GM19463 (cell line): ENCODE measurements around the gene TFEC.
"Not testable (repeated sequence)": the region's sequence is repeated elsewhere in the genome, so short reads cannot be mapped to it uniquely, and the experiment has no call there.

ENCODE experiments used
- ATAC-seq: cut with Tn5 transposase; IDR thresholded peaks from one replicate; pipeline ENCODE4 v1.9.1; 2021; ENCODE audit warnings: mild to moderate bottlenecking, moderate library complexity; ENCODE audit not compliant: unreplicated experiment

TFEC gene, protein sequence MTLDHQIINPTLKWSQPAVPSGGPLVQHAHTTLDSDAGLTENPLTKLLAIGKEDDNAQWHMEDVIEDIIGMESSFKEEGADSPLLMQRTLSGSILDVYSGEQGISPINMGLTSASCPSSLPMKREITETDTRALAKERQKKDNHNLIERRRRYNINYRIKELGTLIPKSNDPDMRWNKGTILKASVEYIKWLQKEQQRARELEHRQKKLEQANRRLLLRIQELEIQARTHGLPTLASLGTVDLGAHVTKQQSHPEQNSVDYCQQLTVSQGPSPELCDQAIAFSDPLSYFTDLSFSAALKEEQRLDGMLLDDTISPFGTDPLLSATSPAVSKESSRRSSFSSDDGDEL

DNA sequence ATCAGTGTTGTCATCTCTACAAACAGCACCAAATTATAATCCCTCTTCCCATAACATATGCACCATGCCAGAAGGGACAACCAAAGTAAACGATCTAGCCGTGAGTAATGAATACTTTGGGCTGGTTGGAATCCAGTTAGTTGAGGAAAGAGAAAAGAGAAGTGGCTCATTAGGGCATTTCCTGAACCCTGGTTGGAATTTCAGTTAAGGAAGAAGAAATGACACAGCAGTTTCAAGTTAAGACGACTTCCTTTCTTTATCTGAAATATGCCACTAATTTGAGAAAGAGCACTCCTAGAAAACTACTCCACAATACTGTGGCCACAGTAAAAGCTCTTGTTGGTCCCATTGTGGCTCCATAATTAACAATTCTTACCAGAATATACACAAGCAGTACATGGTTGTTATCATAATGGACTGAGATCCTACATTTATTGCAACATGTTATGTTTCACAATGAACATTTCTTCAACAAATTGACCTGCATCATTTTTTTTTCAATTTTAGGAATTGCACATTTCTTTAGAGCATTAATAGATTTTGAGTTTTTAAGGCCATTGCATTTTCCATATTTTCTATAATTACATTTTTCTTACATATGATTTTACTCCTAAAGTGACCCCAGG, at the start of gene TFEC:
Gene TFEC (minus strand): TSS at position 113 of the 626 bp plus-strand sequence. CDS start 46,322 bp downstream, outside the sequence.
- ATAC-seq = no peak

DNA sequence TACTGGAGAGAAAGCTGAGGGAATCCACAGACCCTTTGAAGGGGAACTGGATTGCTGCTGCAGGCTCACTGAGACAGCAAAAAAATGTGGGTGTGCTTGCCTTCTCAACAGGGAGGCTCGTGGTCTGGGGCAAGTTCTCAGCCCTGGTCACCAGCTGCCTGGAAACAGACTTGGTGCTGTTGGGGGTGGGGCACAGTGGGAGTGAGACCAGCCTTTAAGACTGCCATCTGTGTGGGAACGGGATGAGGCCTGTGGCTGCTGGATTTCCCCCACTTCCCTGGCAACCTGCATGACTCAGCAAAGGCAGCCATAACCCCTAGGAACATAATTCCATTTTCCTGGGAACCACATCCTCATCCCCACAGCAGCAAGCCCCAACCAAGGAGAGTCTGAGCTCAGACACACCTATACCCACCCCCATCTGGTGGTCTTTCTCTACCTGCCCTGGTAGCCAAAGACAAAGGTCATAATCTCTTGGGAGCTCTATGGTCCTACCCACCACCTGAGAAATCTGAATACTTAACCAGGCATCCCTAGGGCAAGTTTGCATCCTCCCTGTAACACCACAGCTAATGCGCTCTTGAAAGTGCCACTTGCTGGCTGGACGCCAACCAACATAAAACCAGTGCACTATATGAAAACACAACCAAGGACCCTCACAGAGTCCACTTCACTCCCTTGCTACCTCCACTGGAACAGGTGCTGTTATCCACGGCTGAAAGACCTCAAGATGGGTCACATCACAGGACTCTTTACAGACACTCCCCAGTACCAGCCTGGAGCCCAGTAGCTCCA, 45.0 kb upstream of the TFEC start:
- ATAC-seq = no peak

DNA sequence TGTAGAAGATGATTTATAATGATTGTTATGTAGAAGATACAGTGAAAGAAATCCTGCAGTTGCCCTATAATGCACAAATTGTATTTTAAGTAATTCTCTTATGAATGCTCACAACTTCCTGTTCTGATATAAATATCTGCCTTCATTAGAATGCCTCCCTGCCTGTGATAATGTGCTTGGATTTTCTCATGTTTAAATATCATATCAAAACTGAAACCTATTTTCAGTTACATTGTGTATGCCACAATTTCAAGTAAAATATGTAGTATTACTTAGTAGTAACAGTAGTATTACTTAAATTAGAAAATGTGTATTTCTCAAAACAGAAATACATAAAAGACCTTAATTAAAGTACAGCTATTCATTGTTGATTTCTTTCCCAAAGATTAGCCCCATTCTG, 41.1 kb upstream of the TFEC start:
- no peak for ATAC-seq

DNA sequence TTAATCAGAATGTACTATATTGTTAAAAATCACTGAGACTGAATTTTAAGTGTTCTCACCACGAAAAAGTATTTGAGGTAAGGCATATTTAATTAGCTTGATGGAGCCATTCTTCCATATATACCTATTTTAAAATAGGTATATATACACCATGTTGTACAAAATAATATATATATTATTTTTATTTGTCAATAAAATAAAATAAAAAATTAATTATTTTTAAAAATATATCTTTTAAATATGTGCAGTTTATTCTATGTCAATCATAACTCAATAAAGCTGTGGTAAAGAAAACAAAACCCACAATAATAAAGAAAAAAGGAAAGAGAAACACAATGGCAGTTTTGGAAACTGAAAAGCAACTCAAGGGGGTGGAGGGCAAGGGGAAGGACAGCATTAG, 33.6 kb upstream of the TFEC start:
- ATAC-seq = no peak

DNA sequence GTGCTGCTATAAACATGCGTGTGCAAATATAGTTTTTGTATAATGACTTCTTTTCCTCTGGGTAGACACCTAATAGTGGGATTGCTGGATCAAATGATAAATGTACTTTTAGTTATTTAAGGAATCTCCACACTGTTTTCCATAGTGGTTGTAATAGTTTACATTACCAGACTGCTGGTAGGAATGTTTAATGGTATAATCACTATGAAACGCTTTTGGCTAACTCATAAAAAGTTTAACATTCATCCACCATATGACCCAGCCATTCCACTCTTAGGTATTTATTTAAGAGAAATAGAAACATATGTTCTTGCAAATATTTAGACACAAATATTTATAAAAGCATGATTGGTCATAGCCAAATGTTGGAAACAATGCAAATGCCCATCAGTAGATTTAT, 32.1 kb upstream of the TFEC start:
- no peak for ATAC-seq

DNA sequence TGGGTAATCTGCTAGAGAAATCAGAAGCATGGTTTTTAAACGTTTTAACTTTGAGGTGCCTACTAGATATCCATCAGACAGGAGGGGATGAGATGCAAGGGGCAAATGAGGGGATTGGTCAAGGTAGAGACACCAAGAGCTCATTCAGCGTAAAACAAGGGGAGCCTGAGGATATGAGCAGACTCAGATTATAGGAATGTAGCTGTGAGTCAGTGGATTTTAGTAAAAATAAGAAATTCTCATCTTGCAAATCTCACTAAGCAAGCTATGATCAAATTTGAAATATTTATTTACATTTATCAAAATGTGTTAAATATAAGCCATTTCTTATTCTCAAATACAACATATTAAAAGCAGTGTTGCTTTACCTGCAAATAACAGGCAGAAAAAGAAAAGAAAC, 21.4 kb upstream of the TFEC start:
- ATAC-seq = no peak

DNA sequence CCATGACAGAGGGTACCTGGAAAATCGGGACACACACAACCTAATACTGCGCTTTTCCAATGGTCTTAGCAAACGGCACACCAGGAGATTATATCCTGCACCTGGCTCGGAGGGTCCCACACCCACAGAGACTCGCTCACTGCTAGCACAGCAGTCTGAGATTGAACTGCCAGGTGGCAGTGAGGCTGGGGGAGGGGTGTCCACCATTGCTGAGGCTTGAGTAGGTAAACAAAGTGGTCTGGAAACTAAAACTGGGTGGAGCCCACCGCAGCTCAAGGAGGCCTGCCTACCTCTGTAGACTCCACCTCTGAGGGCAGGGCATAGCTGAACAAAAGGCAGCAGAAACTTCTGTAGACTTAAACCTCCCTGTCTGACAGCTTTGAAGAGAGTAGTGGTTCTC, 16.7 kb upstream of the TFEC start:
- not testable (repeated sequence) for ATAC-seq

DNA sequence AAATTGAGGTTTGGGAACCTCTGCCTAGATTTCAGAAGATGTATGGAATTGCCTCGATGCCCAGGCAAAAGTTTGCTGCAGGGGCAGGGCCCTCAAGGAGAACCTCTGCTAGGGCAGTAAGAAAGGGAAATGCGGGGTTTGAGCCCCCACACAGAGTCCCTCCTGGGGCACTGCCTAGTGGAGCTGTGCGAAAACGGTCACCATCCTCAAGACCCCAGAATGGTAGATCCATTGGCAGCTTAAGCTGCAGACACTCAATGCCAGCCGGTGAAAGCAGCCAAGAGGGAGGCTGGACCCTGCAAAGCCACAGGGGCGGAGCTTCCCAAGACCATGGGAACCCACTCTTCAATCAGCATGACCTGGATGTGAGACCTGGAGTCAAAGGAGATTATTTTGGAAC, 15.0 kb upstream of the TFEC start:
- no peak for ATAC-seq

DNA sequence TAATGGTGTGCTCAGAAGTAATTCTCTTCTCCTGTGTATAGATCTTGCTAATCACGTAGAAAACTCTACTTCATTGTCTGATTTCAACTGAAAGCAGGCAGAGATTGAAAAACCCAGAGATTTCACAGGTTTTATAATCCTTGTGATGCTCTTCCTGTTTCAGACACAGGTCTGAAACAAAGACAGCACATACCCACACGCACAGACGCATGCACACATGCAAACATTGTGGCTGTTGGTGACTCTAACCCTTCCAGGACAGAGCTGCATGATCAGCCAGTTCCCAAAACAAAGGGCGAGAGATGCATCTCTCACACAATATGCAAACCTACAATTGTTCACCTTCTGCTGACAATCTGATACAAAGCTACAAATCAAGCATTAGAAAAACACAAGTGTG, 11.1 kb upstream of the TFEC start:
- peak; percentile 95 for ATAC-seq

DNA sequence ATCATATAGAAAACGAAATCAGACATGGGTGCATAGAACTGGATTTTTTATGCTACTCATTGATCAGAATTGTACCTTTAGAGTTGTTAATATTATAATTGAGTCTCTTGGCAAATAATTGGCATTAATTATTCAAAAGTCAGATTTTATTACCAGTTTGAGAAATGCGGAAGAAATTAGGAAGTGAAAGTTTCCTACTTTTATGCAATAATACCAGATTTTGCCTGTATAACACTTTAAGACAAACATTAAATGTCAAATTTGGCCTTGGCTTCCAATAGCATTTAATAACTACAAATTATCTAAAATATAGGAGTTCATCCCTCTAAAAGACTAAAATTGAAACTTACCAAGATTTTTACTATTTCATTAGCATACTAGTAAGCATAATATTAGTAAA, 6.8 kb upstream of the TFEC start:
- no peak for ATAC-seq

DNA sequence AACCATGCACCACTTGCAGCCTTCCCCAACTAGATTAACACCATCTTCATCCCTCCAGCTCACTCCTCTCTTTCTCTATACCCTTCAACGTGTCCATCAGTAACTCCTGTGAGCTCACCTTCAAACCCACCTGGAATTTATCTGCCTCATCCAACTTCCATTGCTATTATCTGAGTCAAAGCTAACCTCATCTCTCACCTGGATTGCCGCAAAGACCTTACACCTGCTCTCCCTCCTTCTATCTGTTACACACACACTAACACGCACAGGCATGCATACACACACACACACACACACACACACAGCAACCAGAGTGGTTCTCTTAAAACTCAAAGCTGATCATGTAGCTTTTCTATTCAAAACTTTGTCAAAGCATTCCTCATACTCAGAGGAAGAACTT, 3.8 kb upstream of the TFEC start:
- no peak for ATAC-seq

DNA sequence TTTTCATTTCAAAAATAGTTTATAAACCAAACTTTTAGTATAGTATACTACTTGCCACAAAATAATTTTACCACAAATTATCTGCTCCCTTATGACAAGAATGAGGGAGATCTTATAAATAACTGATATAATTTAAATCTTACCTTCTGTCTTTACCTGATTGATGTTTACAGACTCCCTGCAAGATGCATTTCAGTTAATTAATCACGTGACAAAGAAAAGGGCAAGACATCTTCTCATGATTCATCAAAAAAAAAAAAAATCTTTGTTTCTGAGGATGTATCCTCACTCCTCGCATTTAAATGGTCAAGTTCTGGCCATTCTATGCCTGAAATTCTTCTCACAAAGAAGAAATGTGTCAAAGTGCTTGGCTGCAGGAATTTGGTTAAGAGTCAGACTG, 2.3 kb upstream of the TFEC start:
- no peak for ATAC-seq

DNA sequence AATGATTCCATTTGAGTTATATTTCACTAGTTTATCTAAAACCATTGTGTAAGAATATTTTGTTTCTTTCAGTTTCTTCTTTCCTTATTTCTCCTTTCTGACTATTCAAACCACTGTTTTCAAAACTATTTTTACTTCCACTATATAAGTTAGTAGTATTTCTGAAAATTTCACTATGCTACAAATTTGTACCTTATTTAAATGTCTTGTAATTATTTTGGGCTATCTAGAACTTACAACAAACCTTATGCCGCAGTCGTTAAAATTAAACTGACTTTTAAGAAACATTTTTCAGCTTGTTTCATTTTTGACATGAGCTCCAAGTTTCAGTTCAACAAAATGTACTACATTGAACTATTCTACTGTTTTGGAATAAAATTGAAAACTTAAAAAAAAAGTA, 1.8 kb downstream of the TFEC start:
- ATAC-seq = peak; percentile 55

DNA sequence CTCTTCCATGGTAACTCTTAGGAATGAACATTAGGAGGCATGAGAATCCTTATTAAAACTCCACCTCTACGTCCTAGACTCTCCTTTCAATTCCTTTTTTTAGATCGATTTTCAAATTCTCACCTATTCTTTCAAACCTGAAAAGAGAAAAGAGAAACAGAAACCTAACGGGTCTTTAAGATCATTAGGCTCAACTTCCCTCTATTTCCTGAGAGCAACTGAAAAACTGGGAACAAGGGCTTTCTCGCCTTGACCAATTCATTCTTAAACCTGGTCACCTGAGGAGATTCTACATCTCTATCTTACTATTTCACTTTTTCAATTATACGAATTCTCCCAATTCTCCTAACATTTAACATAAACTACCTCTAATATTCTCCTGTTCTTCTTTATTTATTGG, 2.8 kb downstream of the TFEC start:
- no peak for ATAC-seq

DNA sequence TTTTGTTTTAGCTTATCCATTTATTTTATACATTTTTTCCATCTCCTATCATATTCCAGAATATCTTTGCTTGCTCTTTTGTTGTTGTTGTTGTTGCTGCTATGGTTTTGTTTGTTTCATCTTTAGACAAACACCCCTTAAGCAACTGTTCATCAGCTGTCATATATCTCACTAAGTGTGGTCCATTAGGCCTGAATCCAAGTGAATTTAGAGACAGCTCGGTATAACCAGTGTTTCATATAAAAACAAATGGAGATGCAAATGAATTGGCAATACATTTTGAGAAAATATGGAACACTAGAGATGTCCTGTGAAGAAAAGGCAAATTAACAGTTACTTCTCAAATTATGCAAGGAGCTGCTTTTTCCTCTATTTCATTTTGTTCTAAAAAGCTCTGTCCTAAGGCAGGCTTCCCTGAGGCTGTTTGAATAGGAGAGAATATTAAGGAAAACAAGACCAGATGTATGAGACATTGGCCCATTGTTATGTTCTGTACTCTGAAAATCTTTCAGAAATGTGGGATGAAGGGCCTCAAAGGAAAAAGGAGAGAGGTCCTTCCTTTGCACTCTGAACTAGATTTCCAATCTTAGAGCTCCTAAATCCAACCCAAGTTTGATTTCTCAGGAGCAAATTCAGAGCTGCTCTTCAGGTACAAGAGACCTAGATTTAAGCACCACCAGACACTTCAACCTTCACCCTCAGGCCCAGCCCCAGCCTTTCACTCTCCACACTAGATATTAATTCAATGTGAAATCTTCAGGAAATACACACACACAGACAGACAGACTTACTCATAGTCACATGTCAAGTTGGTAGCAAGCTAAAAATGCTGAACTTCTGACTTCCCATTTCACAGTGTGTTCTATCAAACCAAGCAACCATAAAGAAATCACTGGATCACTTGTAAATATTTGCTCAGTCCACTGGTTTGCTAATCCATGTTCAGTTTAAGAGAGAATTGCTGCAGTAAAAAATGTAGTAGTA, 5.4 kb downstream of the TFEC start:
- ATAC-seq = no peak

DNA sequence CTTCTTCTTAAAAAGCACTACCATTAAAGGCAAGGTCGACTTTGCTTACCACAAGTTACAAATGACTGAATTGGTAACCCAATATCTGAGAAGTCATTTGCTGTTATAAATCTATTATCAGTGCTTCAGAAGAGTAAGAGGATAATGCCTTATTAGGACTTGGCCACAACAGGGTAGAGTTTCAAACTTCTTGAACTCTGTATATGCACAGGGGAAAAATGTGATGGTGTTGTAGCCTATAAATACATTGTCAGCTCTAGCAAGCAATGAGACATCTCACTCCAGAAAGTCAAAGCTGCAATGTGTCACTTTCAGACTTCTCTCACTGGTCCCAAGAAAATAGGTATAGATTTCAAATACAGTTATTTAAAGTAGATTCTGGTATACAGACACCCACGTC, 9.3 kb downstream of the TFEC start:
- peak; percentile 50 for ATAC-seq

DNA sequence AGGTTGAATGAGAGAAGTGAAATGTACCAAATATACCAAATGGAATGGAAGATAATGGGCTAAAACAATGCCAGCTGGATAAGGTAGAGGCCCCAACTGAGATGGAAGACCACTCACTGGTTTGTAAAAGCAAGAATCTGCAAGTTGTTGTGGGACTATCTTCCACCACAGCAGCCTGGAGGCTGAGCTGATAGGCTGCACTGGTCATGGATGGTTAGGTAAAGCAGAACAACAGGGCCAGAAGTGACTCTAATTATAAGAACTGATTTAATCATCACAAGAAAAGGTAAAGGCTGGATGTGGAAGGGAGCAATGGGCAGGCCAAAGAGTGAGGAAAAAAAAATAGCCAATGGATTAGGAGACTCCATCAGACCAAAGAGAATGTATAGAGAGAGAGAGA, 11.8 kb downstream of the TFEC start:
- no peak for ATAC-seq

DNA sequence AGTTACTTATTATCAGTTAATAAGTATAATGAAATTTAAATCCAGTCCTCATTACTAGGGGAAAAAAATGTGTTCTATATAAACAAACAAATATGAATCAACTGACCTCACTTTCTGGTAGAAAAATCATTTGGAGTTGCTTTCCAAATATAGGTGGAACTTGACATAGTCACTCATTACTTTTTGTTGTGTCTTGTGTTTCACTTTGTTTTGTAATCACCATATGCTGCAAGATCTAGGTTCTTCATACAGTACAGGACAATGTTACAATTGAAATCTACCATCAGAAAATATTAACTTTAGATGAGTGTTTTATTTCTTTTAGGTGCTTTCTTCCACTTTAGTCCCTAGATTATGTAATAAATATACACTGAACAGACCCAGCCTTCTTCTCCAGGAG, 16.9 kb downstream of the TFEC start:
- no peak for ATAC-seq

DNA sequence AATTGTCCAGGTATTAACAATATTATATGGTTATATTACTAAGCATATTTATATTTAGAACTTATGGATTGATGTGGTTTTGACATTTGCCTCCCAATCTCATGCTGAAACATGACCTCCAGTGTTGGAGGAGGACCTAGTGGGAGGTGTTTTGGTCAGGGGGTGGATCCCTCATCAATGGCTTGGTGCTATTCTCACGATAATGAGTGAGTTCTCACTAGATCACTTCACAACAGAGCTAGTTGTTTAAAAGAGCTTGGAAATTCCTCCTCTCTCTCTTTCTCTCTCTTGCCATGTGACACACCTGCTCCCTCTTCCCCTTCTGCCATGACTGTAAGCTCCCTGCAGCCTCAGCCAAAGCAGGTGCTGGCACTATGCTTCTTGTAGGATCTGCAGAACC, 19.0 kb downstream of the TFEC start:
- no peak for ATAC-seq

DNA sequence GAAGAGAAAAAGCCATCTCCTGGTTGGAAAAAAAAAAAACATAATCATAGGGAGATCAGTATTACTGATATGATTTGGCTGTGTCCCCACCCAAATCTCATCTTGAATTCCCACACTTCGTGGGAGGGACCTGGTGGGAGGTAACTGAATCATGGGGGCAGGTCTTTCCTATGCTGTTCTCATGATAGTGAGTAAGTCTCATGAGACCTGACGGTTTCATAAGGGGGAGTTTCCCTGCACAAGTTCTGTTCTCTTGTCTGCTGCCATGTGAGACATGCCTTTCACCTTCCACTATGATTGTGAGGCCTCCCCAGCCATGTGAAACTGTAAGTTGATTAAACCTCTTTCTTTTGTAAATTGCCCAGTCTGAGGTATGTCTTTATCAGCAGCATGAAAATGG, 25.8 kb downstream of the TFEC start:
- ATAC-seq = not testable (repeated sequence)

DNA sequence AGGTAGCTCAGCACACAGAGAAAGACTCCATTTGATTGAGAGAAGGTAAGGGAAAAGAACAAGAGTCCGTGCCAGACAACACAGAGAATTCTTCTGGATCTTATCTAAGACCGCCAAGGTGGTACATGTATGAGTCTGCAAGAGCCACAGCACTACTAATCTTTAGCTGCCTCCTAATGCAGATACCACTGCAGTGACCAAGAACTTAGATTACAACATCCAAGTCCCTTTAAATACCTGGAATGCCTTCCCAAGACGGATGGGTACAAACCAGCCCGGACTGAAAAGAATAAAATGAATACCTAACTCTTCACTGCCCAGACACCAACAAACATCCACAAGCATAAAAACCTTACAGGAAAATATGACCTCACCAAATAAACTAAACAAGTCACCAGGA, 33.3 kb downstream of the TFEC start:
- ATAC-seq = no peak
